ENCODE data around the gene AGBL1. TPM values are rescaled to one million over a fixed set of nuclear protein-coding genes. Genes with fewer than 3 reads are reported as not detected.

The AGBL1 gene
- total RNA-seq, 6 experiments from 2014 or later, result not detected

- Mint-ChIP-seq H3K27ac (no peak overlapping the region), H3K36me3 (ENCODE audit: low read depth) (no peaks in the 10 kb centered on the region), H3K4me3 (no peak overlapping the region), H3K9me3 (peaks cover 43% of the 10 kb centered on the region), H3K27me3 (ENCODE audit: insufficient read depth) (no peaks in the 10 kb centered on the region), H3K4me1 (ENCODE audit: low read depth) (no peaks in the 10 kb centered on the region)
- no peak for DNase-seq
- no peak for TF ChIP-seq CTCF (IDR thresholded peaks at IDR 0.05)
Measured at GRCh38 chr15:86829245-86829644, 749.6 kb downstream of the AGBL1 start.

GRCh38 chr15:86830304-86830703, 750.6 kb downstream of the AGBL1 start:
- Mint-ChIP-seq H3K27ac (no peak overlapping the region), H3K9me3 (peaks cover 37% of the 10 kb centered on the region), H3K27me3 (ENCODE audit: insufficient read depth) (no peaks in the 10 kb centered on the region), H3K4me3 (no peak overlapping the region), H3K36me3 (ENCODE audit: low read depth) (no peaks in the 10 kb centered on the region), H3K4me1 (ENCODE audit: low read depth) (no peaks in the 10 kb centered on the region)
- DNase-seq, result no peak
- TF ChIP-seq CTCF (IDR thresholded peaks at IDR 0.05), result no peak

- no peak for TF ChIP-seq CTCF (IDR thresholded peaks at IDR 0.05)
- Mint-ChIP-seq H3K27ac (no peak overlapping the region), H3K4me1 (ENCODE audit: low read depth) (no peaks in the 10 kb centered on the region), H3K9me3 (peaks cover 32% of the 10 kb centered on the region), H3K36me3 (ENCODE audit: low read depth) (no peaks in the 10 kb centered on the region), H3K27me3 (ENCODE audit: insufficient read depth) (no peaks in the 10 kb centered on the region), H3K4me3 (no peak overlapping the region)
- DNase-seq, result no peak
Measured at GRCh38 chr15:86833595-86833994, 753.9 kb downstream of the AGBL1 start.

GRCh38 chr15:86834115-86834863, 754.6 kb downstream of the AGBL1 start:
- no peak for DNase-seq
- no peak overlapping the region for H3K4me3 Mint-ChIP-seq
- peaks cover 32% of the 10 kb centered on the region for H3K9me3 Mint-ChIP-seq
- no peak overlapping the region for H3K27ac Mint-ChIP-seq
- no peaks in the 10 kb centered on the region for H3K27me3 Mint-ChIP-seq (ENCODE audit: insufficient read depth)
- no peak for TF ChIP-seq CTCF (IDR thresholded peaks at IDR 0.05)
- no peaks in the 10 kb centered on the region for H3K36me3 Mint-ChIP-seq (ENCODE audit: low read depth)
- no peaks in the 10 kb centered on the region for H3K4me1 Mint-ChIP-seq (ENCODE audit: low read depth)

GRCh38 chr15:86837294-86838061, 757.8 kb downstream of the AGBL1 start:
- Mint-ChIP-seq H3K27ac (no peak overlapping the region), H3K4me1 (ENCODE audit: low read depth) (no peaks in the 10 kb centered on the region), H3K27me3 (ENCODE audit: insufficient read depth) (no peaks in the 10 kb centered on the region), H3K36me3 (ENCODE audit: low read depth) (0 out of 2 replicates have a peak, but pooled peaks cover 4% of the 10 kb centered on the region), H3K9me3 (peaks cover 40% of the 10 kb centered on the region), H3K4me3 (no peak overlapping the region)
- TF ChIP-seq CTCF (IDR thresholded peaks at IDR 0.05), result no peak
- DNase-seq, result no peak

All from HFFc6 (cell line).